PC-9 (cell line): Measurements from ENCODE around the gene ZNF235.
"Not testable (repeated sequence)": the region's sequence is repeated elsewhere in the genome, so short reads cannot be mapped to it uniquely, and the experiment has no call there.

Experiments
- EZH2 ChIP-seq: fragments of 200-600 bp; sonication (generic); IDR thresholded peaks from 2 replicates; pipeline ENCODE4 v1.8.0; 2017; ENCODE audit warnings: antibody characterized with exemption, low read depth
- TF ChIP-seq, protein P1 (sequence below): fragments of 200-600 bp; sonication (generic); conservative IDR thresholded peaks from 2 replicates; pipeline ENCODE4 v1.6.1; 2017; ENCODE audit warnings: mixed run types, antibody characterized with exemption, mild to moderate bottlenecking, moderate library complexity

- TF ChIP-seq, protein P1, sequence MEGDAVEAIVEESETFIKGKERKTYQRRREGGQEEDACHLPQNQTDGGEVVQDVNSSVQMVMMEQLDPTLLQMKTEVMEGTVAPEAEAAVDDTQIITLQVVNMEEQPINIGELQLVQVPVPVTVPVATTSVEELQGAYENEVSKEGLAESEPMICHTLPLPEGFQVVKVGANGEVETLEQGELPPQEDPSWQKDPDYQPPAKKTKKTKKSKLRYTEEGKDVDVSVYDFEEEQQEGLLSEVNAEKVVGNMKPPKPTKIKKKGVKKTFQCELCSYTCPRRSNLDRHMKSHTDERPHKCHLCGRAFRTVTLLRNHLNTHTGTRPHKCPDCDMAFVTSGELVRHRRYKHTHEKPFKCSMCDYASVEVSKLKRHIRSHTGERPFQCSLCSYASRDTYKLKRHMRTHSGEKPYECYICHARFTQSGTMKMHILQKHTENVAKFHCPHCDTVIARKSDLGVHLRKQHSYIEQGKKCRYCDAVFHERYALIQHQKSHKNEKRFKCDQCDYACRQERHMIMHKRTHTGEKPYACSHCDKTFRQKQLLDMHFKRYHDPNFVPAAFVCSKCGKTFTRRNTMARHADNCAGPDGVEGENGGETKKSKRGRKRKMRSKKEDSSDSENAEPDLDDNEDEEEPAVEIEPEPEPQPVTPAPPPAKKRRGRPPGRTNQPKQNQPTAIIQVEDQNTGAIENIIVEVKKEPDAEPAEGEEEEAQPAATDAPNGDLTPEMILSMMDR = not testable (repeated sequence)
- TF ChIP-seq EZH2 = not testable (repeated sequence)
These were observed 52.5 kb downstream of the ZNF235 start for GRCh38 chr19:44252332-44252731.
